Stimulated activated CD4-positive, alpha-beta T cell treated with anti-CD3 and anti-CD28 coated beads, TNF-alpha, amount 100 ng/mL, for 48 hours (primary cell): ENCODE results near the gene RIMBP3B.
"Not testable (repeated sequence)": the region's sequence is repeated elsewhere in the genome, so short reads cannot be mapped to it uniquely, and the experiment has no call there.

Source experiments
- DNase-seq, 3 donors: peaks; one replicate each; pipeline ENCODE4 v3.0.0-alpha.2; 2020; ENCODE audit warnings: low read depth in 3 of 3

Gene RIMBP3B, protein sequence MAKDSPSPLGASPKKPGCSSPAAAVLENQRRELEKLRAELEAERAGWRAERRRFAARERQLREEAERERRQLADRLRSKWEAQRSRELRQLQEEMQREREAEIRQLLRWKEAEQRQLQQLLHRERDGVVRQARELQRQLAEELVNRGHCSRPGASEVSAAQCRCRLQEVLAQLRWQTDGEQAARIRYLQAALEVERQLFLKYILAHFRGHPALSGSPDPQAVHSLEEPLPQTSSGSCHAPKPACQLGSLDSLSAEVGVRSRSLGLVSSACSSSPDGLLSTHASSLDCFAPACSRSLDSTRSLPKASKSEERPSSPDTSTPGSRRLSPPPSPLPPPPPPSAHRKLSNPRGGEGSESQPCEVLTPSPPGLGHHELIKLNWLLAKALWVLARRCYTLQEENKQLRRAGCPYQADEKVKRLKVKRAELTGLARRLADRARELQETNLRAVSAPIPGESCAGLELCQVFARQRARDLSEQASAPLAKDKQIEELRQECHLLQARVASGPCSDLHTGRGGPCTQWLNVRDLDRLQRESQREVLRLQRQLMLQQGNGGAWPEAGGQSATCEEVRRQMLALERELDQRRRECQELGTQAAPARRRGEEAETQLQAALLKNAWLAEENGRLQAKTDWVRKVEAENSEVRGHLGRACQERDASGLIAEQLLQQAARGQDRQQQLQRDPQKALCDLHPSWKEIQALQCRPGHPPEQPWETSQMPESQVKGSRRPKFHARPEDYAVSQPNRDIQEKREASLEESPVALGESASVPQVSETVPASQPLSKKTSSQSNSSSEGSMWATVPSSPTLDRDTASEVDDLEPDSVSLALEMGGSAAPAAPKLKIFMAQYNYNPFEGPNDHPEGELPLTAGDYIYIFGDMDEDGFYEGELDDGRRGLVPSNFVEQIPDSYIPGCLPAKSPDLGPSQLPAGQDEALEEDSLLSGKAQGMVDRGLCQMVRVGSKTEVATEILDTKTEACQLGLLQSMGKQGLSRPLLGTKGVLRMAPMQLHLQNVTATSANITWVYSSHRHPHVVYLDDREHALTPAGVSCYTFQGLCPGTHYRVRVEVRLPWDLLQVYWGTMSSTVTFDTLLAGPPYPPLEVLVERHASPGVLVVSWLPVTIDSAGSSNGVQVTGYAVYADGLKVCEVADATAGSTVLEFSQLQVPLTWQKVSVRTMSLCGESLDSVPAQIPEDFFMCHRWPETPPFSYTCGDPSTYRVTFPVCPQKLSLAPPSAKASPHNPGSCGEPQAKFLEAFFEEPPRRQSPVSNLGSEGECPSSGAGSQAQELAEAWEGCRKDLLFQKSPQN (N-terminal part only)

DNA sequence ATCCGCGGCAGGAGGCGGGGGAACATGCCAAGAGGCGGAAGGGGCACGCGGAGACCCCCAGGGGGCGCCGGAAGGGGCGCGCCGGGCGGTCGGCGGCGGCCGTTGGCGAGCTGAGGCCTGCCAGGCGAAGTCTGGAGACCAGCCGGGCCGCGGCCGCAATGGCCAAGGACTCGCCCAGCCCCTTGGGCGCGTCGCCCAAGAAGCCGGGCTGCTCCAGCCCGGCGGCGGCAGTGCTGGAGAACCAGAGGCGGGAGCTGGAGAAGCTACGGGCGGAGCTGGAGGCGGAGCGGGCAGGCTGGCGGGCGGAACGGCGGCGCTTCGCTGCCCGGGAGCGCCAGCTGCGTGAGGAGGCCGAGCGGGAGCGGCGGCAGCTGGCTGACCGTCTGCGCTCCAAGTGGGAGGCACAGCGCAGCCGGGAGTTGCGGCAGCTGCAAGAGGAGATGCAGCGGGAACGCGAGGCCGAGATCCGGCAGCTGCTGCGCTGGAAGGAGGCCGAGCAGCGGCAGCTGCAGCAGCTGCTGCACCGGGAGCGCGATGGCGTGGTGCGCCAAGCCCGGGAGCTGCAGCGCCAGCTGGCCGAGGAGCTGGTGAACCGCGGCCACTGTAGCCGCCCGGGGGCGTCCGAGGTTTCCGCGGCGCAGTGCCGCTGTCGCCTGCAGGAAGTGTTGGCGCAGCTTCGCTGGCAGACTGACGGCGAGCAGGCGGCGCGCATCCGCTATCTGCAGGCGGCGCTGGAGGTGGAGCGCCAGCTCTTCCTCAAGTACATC, at the start of gene RIMBP3B:
Gene RIMBP3B (plus strand): TSS at position 51 of the 767 bp plus-strand sequence. CDS start 108 bp downstream, at position 159.
- DNase-seq = not testable (repeated sequence)

DNA sequence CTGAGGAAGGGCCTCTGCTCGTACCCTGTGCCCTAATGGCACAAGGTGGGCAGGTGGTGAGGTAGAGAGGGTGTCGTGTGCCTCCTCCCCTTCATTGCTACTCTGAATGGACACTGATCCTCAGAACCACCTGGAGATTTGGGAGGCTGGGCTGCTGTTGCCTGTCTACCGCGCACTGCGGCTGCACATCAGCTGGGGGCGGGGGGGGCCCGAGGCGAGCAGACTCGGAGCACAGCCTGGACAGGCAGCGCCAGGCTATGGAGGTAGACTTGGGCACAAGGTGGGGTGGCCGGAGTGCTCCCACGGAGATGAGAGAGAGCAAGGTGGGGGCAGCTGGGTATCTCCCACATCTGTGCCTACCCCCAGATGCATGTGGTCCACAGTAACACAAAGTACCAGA, 26.0 kb upstream of the RIMBP3B start:
- not testable (repeated sequence) for DNase-seq

DNA sequence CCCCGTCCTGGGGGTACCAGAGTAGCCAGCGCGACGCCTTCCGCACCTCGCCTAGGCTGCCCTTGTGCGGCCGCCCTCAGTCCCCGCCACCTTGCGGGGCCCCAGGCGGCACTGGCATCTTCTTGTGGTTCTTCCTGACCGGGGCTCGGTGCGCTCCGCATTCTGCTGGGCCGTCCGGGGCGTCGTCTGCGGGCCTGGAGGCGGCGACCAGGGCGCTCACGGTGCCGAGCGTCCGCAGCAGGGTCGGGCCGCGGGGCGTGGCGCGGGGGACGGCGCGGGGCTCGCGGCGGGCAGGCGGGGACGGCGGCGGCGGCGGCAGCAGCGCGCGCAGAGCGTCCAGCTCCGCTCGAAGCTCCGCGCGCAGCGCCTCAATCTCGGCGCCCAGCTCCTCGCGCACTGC, 23.0 kb upstream of the RIMBP3B start:
- DNase-seq = not testable (repeated sequence)

DNA sequence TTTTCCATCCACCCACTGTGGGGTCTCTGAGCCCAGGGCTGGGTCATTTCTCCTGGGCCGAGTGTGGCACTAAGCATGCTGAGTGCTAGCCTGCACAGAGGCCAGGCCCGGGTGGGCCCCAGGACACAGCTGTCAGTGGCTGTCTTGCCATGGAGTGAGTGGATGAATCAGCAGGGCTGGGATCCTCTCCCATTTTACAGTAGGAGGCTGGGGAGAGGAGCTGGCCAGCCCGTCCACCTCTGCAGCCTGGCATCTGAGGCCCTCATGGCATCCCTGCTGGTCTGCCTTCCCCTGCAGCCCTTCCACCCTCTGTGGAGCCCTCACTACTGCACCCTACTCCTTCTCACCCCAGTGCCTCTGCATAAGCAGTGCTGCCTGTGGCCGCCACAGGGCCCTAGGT, 21.1 kb upstream of the RIMBP3B start:
- not testable (repeated sequence) for DNase-seq

DNA sequence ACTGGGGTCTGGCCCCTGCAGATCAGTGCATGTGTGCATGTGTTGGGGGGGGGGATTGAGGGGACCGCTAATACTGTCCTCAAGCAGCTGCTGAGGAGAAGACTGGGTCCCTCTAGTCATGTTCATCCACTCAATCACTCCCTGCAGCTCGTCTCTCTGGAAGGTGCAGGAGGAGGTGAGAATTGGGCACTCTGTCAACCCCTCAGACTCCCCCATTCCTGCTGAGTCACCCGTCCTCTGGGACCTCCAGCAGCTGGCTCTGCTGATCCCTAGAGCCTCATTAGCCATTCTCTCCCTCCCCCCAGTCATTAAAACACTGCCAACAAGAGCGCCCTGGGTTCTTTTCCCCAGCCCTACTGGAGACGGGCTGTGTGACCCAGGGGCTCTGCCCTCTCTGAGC, 20.5 kb upstream of the RIMBP3B start:
- DNase-seq = not testable (repeated sequence)

DNA sequence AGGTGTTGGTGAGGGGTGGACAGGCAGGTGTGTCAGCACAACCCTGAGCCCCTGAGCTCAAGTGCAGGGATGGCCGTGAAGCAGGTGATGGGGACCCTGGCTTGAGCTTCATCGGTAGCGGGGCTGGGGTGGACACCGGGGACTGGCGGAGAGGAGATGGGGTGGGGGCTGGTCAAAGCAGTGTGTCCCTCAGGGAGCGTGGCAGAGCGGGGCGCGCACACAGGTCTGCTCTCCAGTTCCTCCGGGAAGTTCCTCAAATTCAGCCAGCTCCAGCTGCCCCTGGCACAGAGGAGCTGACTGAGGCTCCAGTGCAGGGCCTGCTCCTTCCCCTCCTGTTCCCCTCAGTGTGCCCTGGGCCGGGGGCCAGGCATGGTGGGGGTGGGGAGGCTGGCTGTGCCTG, 19.7 kb upstream of the RIMBP3B start:
- DNase-seq = not testable (repeated sequence)

DNA sequence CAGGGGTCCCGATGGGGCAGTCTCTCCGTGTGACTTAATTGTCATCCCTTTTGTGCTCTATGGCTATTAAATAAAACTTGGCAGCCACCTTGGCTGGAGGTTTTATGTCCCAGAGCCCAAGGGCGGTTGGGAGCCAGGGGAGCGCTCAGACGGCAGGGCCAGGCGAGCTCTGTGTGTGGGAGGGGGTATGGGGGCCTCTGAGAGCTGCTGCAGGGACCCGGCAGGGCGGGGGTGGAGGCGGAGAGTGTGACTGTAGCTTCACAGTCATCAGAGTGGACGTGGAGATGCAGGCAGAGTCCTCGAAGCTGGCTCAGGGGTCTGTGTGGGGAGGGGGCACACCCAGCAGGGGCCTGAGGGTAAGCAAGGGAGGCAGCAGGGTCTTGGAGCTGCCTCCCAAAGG, 19.2 kb upstream of the RIMBP3B start:
- not testable (repeated sequence) for DNase-seq

DNA sequence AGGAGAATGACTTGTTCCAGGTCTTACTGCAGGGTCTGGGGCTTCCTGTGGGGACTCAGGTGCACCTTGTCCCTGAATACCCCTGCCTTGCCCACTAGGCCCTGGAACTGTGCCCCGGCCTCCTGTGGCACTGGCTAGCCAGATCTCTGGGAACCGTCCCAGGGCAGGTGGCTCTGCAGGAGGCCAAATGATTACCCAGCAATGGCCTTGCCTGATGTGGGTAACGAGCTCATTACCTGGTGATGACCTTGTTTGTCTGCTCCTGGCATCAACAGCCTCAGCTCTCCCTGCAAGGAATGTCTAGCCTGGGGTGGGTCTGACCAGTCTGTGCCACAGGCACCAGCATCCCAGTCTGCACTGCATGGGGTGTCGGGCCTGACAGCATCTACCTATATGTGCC, 18.2 kb upstream of the RIMBP3B start:
- DNase-seq = not testable (repeated sequence)

DNA sequence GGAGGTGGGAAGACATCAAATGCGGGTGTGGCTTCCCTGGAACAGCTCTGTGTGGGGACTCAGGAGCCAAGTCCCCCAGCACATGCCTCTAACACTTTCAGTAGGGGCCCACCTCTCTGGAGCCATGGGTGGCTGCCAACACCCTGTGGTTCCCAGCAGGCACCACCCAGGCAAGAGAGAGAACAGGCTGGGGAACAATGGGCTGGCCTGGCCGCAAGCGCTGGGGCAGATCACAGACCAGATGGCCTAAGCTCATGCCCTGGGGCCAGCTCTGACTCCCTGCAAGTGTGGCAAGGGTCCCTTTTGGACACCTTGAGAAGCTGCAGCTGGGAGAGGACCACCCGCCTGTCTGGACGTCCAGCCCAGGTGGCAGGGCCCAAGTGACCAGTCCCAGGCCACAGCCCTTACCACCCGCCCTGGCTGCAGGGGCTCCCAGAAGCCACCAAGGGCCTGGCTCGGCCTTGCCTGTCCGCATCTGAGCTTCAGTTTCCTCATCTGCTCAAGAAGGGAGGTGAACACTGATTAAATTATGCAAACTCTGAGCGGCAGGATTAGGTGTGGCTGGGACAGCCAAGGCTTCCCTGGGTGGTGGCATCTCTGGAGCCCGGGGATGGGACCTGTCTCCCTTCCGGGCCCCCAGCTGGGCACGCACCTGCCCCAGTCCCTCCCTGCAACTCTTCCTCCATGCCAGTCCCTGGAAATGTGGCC, 14.8 kb upstream of the RIMBP3B start:
- not testable (repeated sequence) for DNase-seq

DNA sequence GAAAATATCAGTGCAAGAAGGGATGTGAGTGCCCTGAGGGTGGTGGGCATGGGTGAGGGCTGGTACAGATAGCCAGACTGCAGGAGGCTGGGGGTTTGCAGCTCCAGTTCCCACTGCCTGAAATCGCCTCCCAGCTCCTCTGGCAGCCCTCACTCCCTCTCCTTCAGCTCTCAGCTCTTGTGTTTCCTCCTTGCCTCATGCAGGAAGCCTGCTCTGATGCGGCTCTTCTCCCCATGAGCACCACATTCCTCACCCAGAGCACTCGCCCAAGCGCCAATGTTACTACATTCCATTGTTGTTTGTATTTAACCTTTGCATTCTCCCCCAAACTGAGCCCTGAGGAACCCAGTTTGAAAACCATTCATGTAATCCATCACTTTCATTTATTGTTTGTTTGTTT, 7.7 kb upstream of the RIMBP3B start:
- DNase-seq = not testable (repeated sequence)

DNA sequence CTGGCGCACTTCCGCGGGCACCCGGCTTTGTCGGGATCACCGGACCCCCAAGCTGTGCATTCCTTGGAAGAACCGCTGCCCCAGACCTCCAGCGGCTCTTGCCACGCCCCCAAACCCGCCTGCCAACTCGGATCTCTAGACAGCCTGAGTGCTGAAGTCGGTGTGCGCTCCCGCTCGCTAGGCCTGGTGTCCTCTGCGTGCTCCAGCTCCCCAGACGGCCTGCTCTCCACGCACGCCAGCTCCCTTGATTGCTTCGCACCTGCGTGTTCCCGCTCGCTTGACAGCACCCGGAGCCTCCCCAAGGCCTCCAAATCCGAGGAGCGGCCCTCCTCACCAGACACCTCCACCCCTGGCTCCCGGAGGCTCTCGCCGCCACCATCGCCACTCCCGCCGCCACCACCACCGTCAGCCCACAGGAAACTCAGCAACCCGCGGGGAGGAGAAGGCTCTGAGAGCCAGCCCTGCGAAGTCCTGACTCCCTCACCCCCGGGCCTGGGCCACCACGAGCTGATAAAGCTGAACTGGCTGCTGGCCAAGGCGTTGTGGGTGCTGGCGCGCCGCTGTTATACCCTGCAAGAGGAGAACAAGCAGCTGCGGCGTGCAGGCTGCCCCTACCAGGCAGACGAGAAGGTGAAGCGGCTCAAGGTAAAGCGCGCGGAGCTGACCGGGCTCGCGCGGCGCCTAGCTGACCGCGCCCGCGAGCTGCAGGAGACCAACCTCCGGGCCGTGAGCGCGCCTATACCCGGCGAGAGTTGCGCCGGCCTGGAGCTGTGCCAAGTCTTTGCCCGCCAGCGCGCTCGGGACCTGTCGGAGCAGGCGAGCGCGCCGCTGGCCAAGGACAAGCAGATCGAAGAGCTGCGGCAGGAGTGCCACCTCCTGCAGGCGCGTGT, 1.2 kb downstream of the RIMBP3B start:
- DNase-seq = not testable (repeated sequence)

DNA sequence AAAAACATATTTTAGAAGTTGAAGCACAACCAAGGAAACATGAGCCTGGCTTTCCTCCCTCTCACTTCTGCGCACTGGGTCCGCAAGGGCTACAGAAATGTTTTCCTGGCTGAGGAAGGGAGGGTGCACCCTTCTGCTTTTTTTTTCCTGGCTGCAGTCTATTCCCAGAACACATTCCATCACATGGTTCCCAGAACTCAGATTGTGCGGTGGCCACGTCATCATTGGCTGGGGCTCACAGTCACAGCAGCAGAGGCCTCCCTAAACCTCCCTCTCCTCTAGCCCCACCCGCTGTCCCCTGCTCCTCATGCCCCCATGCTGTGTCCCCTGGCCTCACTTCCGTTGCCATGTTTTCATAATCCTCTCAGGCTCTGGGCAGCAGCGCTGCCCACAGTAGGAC, 5.9 kb downstream of the RIMBP3B start:
- DNase-seq = not testable (repeated sequence)

DNA sequence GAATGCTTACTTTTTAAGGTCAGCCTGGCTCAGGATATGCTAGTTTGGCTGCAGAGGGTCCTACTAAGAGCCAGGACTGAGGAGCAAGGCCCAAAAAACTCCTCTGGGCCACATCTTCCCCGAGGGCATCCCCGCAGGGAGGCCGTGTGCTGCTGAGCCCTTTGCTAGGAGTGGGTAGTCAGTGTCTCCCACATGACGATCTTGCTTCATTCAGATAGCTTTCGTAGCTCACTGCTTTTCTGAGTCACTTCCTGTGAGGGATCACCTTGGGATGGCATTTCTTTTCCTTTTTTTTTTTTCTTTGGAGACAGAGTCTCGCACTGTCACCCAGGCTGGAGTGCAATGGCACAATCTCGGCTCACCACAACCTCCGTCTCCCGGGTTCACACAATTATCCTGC, 6.5 kb downstream of the RIMBP3B start:
- not testable (repeated sequence) for DNase-seq

DNA sequence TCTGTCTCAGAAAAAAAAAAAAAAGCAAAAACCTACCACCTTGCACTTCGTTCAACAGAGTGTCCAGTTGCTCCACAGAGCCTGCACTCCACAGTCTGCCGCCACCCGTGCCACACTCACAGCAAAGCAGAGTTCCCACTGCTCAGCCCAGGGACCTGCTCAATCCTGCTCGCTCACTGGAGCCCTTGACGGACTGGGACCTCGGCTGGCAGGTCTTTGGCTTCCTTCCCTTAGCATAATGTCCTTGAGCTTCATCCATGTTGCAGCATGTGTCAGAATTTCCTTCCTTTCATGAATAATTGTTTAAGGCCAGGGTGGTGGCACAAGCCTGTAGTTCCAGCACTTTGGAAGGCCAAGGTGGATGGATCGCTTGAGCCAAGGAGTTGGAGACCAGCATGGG, 11.1 kb downstream of the RIMBP3B start:
- not testable (repeated sequence) for DNase-seq

DNA sequence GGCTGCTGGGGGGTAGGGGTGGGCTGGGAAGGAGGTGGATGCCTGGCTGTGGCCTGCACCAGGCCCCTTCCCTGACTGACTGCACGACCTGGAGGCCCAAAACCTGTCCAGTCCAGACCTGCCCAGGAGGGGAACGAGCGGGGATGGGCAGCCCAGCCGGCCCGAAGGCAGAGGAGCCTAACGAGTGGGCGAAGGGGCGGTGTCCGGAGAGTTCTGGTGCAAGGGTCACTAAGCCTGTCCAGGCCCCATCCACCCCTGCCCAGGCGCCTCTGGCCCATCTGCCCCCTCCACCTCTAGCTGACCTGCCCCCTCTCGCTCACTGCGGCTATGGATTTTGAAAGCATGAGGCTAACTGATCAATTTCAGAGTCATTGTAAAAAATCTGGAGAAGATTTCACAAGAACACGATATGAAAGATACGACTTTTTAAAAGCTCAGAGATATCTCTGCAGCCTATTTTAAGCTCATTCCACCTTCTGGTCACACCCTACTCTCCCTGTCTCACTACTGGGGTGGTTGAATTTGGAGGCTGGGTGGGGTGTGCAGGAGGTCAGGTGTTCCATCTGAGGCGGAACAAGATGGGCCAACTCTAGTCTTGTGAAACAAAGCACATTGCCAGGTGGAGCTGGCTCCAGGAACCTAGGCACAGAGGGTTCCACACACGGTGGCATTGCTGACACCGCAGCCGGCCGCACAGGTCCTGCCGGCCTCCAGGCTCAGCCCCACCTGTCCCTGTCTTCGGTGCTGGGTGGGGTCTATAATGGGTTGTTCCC, 17.8 kb downstream of the RIMBP3B start:
- DNase-seq = not testable (repeated sequence)

DNA sequence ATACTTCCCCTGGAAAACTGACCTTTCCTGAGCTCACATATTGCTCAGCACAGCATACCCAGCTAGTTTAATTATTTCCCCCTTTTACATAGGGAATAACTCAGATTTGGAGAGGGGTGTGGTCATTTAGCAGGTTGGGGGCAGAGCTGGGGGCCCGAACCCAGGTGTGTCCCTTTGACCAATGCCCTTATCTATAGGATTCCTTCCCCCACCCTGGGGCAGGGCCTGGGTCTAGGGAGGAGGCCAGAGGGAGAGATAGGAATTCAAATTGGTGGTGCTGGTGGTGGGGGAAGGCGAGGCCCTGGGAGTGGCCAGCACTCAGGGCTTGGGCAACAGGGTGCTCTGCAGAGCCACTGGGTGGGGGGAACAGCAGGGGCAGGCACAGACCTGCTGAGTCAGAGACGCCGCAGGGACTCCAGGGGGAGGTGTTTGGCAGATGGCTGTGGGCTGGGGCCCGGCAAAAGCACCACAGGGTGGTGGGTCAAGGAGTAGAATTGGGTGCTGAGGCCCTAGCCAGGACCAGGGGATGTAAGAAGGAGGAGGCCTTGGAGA, 19.3 kb downstream of the RIMBP3B start:
- not testable (repeated sequence) for DNase-seq

DNA sequence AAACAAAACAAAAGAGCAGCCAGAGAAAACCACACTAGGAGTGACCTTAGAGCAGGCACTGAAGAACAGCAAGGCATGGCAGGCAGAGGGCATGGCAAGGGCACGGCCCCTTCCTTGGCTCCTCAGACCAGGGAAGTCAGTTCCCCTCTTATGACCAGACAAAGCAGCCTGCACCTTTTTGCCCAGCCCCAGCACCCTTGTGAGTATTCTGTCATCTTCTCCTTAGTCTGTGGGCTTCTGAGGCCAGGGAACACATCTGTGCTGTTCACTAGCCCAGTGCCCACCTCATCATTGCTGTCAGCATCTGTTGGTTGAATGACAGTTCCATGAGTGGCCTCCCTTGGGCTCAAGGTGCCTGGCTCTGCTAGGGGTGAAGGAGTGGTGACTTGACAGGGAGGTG, 23.6 kb downstream of the RIMBP3B start:
- DNase-seq = not testable (repeated sequence)

DNA sequence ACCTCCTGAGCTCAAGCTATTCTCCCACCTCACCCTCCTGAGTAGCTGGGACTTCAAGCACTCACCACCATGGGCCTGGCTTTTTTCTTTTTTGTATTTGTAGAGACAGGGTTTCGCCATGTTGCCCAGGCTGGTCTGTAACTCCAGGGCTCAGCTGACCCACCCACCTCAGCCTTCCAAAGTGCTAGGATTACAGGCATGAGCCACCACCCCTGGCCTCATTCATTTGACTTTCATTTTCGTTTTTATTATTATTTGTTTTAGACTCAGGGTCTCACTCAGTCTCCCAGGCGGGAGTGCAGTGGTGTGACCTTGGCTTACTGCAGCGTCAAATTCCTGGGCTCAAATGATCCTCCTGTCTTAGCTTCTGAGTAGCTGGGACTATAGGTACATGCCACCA, 24.2 kb downstream of the RIMBP3B start:
- not testable (repeated sequence) for DNase-seq
